Gastroesophageal sphincter (tissue), 3 donors: ENCODE results near the gene SELENOI.

ENCODE experiments used
- CTCF ChIP-seq, 4 experiments: fragments of 200-600 bp in 2 of 4; fragments of 450-650 bp in 2 of 4; sonication (generic) in 1 of 4; IDR thresholded peaks; one replicate each; pipeline ENCODE4 v1.5.1; 2017 to 2019; ENCODE audit warnings: antibody characterized with exemption in 4 of 4, mild to moderate bottlenecking in 2 of 4, moderate library complexity in 2 of 4
- EP300 ChIP-seq: sonication (generic); formaldehyde crosslinking; IDR thresholded peaks from one replicate; pipeline ENCODE4 v1.6.1; 2017; ENCODE audit warnings: antibody characterized with exemption, mild to moderate bottlenecking
- POLR2A ChIP-seq, 2 donors: fragments of 450-650 bp; IDR thresholded peaks; one replicate each; pipeline ENCODE4 v1.6.1; 2017; ENCODE audit warnings: antibody characterized with exemption in 2 of 2, mild to moderate bottlenecking in 2 of 2, moderate library complexity in 1 of 2
- POLR2AphosphoS5 ChIP-seq: sonication (generic); formaldehyde crosslinking; IDR thresholded peaks from one replicate; pipeline ENCODE4 v1.6.1; 2017; ENCODE audit warnings: antibody characterized with exemption

GRCh38 chr2:26382564-26382963, 36.6 kb downstream of the SELENOI start:
- TF ChIP-seq CTCF (IDR thresholded peaks at IDR 0.05) = no peak
- no peak for TF ChIP-seq EP300
- no peak for TF ChIP-seq POLR2A (IDR thresholded peaks at IDR 0.05)
- TF ChIP-seq POLR2AphosphoS5 = no peak
